ENCODE data around the gene HERPUD1.
A peak's percentile ranks its signal among the peaks of the same experiment; 100 is the strongest.

The HERPUD1 gene

DNA sequence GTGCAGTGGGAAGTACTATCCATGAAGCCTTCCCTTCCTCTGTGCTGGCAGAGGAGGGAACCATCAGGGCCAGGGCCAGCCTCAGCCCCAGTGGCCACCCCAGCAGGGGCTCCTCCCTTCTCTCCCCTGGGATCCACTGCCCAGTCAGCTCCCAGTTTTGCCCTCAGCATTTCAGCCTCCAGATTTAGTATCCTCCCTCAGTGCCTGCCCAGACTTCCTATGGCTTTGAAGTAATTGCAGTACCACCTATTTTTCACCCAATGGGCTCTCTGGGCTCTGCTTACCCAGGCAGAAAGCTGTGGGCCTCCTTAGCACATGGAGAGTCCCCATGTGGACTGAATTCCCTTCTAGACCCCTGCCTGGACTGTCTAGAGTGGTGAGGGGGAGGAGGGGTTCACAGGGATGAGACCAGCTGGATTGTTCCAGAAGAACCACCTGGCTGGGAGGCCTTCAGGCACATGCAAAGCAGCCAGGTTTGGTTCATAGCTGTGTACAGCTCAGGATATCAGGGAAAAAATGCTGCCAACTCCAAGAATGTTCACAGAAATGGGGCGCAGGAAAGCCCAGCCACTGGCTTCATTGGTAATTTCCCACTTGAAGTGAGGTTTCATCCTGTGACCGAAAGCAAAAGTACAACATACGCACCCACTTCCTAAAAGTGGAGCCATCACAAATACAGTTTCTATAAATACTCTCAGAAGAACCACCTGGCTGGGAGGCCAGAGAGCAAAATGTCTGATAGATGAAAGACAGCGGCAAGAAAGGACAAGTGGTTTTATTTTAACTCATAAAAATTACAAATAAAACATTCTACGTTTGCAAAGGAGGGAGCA lies 15.2 kb upstream of the HERPUD1 start:
- TF ChIP-seq, protein P1, sequence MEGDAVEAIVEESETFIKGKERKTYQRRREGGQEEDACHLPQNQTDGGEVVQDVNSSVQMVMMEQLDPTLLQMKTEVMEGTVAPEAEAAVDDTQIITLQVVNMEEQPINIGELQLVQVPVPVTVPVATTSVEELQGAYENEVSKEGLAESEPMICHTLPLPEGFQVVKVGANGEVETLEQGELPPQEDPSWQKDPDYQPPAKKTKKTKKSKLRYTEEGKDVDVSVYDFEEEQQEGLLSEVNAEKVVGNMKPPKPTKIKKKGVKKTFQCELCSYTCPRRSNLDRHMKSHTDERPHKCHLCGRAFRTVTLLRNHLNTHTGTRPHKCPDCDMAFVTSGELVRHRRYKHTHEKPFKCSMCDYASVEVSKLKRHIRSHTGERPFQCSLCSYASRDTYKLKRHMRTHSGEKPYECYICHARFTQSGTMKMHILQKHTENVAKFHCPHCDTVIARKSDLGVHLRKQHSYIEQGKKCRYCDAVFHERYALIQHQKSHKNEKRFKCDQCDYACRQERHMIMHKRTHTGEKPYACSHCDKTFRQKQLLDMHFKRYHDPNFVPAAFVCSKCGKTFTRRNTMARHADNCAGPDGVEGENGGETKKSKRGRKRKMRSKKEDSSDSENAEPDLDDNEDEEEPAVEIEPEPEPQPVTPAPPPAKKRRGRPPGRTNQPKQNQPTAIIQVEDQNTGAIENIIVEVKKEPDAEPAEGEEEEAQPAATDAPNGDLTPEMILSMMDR (IDR thresholded peaks at IDR 0.05; ENCODE audit: low read length, missing control alignments), result no peak
- no peak overlapping the region for H3K4me3 ChIP-seq (replicated peaks; ENCODE audit: low read depth, low read length)
- DNase-seq (ENCODE audit: low read depth), result no peak

DNA sequence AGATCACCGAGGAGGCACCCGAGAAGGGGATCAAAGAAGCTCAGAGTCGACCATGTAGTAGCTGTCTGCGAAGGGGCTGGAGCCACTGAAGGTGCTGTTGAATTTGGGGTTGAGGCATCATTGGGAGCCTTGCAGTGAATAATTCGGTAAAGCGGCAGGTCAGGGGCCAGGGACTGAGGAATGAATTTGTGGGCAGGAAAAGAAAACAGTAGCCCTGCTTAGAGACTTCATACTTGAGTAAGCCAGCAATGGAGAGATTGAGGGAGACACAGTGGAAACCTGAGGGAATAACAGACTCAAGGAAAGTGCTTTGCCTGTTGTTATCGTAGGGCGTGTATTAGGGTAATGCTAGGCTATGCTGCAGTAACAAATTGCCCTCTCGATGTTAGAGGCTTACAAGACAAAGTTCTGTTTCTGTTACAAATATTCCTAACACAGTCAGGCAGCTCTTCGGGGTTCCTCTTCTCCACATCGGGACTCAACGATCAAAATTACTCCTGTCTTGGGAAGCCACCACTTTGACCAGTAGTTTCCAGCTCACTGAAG lies 13.4 kb upstream of the HERPUD1 start:
- TF ChIP-seq, protein P1 (IDR thresholded peaks at IDR 0.05; ENCODE audit: low read length, missing control alignments), result no peak
- H3K4me3 ChIP-seq (replicated peaks; ENCODE audit: low read depth, low read length), result no peak overlapping the region
- no peak for DNase-seq (ENCODE audit: low read depth)

DNA sequence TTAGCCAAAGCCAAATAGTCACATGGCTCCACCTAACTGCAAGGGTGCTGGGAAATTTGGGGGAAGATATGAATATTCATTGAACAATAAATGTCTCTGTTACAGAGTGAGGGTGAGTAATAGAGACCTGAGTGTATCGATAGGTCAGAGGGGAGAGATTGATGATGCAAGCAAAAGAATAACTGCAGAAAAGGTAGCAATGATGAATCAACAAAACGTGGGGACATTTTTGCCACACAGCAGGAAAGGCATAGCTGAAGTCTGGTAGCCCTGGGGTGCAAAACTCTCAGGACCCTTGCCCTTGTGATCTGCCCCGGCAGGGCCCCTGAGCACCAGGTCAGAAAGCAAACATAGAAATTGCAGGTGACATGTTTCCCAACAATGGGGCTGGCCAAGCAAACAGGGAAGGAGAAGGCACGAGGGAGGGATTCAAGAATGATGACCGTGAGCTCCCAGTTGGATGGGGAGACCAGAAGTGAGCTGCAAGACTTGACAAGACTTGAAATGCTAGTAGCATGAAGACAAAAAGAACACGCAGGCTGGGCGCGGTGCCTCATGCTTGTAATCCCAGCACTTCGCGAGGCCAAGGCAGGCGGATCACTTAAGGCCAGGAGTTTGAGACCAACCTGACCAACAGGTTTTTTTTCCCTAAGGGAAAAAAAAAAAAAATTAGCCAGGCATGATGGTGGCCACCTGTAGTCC lies 12.7 kb upstream of the HERPUD1 start:
- no peak overlapping the region for H3K4me3 ChIP-seq (replicated peaks; ENCODE audit: low read depth, low read length)
- no peak for DNase-seq (ENCODE audit: low read depth)
- TF ChIP-seq, protein P1 (IDR thresholded peaks at IDR 0.05; ENCODE audit: low read length, missing control alignments), result no peak

DNA sequence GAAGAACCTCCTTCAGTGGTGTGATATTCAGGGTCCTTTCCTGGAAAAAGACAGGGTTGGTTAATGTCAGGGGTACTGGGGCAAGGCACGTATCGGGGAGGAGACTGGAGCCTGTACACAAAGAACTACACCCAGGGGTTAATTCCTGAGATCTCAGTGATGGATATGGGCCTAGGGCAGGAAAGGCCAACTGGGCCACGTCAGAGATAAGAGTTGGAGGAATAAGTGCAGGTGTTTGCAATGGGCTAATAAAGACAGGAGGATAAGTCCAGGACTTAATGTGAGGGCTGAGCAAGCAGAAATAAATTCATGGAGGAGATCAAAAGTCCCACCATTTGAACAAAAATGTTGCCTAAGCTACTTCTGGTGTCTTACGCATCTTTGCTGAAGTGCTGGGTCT lies 10.4 kb upstream of the HERPUD1 start:
- TF ChIP-seq, protein P1 (IDR thresholded peaks at IDR 0.05; ENCODE audit: low read length, missing control alignments), result no peak
- H3K4me3 ChIP-seq (replicated peaks; ENCODE audit: low read depth, low read length), result no peak overlapping the region
- no peak for DNase-seq (ENCODE audit: low read depth)

DNA sequence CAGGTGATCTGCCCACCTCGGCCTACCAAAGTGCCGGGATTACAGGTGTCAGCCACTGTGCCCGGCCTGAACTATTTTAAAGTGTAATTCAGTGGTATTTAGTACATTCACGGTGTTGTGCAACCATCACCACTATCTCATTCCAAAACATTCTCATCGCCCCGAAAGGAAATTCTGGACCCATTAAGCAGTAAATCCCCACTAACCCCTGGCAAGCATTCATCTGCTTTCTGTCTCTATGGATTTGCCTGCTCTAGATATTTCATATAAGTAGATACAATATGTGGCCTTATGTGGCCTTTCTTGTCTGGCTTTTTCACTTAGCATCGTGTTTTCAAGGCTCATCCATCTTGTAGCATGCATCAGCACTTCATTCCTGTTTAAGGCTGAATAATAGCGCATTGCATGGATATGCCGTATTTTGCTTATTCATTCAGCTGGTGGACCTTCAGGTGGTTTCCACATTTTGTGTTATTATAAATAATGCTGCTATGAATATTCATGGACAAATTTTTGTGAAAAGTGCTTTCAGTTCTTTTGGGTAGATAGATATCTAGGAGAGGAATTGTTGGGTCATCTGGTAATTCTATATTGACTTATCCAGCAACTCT lies 8.4 kb upstream of the HERPUD1 start:
- DNase-seq (ENCODE audit: low read depth), result peak; percentile 72
- TF ChIP-seq, protein P1 (IDR thresholded peaks at IDR 0.05; ENCODE audit: low read length, missing control alignments), result no peak
- H3K4me3 ChIP-seq (replicated peaks; ENCODE audit: low read depth, low read length), result no peak overlapping the region

DNA sequence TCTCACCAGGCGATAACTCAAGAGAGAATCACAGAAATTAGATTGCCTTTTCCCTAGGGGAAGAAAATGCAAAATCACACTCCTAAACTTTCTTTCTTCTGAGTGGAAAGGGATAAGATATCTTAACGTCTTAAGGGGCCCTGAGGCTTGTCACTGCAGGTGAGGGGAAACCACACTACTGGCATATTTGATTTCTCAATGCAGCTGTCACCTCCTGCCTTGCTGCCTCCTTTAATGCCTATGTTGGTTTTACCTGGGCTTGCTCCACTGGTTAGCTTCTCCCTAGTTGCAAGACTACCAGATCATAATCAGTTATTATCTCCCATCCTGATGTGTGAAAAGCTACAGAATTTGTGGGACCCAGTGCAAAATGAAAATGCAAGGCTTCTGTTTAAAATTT lies 4.5 kb upstream of the HERPUD1 start:
- TF ChIP-seq, protein P1 (IDR thresholded peaks at IDR 0.05; ENCODE audit: low read length, missing control alignments), result no peak
- no peak for DNase-seq (ENCODE audit: low read depth)
- H3K4me3 ChIP-seq (replicated peaks; ENCODE audit: low read depth, low read length), result no peak overlapping the region
